HepG2 (cell line): ENCODE results near the gene LTB4R. TPM values are rescaled to one million over a fixed set of nuclear protein-coding genes. Genes with fewer than 3 reads are reported as not detected.

Experiments
- ATAC-seq: fragments of 200-7000 bp; cut with Tn5 transposase; 3 replicates; pipeline ENCODE4 v1.9.1; 2020; ENCODE audit warnings: mild to moderate bottlenecking, moderate library complexity
- BruUV-seq: library from RNA; stranded (reverse); fragments of 400-500 nt; replicated peaks from 2 replicates; lab custom pipeline; 2021; lab: Mats Ljungman, UMichigan
- CTCF ChIA-PET: fragments of 300-600 bp; formaldehyde crosslinking; extraction: SDS; loops from one replicate; lab custom pipeline; 2021; ENCODE audit warnings: low total read pairs, inconsistent platforms, low intra/inter-chr PET ratio; lab: Yijun Ruan, JAX
- POLR2A ChIA-PET: fragments of 350-600 bp; sonication (Branson Sonifier 250); formaldehyde crosslinking; loops from one replicate; lab custom pipeline; 2020; ENCODE audit warnings: antibody characterized with exemption, inconsistent platforms; lab: Yijun Ruan, JAX
- DNase-seq: peaks from one replicate; pipeline ENCODE4 v3.0.0-alpha.2; 2015; ENCODE audit warnings: low spot score
- FAIRE-seq: peaks from 3 replicates; lab custom pipeline; 2011; peaks lifted over from hg19 to GRCh38; lab: Jason Lieb, UNC
- H2AFZ ChIP-seq: one replicate; pipeline ENCODE4 v1.6.1; 2011; ENCODE audit warnings: low read length, inconsistent platforms
- H3K27ac ChIP-seq: fragments of 300-600 bp; 3 replicates; pipeline ENCODE4 v1.8.0; 2011; ENCODE audit warnings: mixed run types, mild to moderate bottlenecking, mixed read lengths, low read length, inconsistent platforms; ENCODE audit not compliant: insufficient read depth; ENCODE audit errors: extremely low read length
- H3K27me3 ChIP-seq, 2 experiments: fragments of 200-600 bp in 1 of 2; 2 replicates in 1 of 2; 3 replicates in 1 of 2; pipeline versions ENCODE4 v1.6.0 to v1.8.0; 2011; ENCODE audit warnings: low read length in 2 of 2, mild to moderate bottlenecking in 2 of 2, moderate library complexity in 2 of 2, inconsistent platforms in 1 of 2; ENCODE audit not compliant: insufficient read depth in 2 of 2, control insufficient read depth in 1 of 2
- H3K36me3 ChIP-seq, 2 experiments: fragments of 200-600 bp in 1 of 2; replicated peaks in 1 of 2; 2 replicates in 1 of 2; 3 replicates in 1 of 2; pipeline versions ENCODE4 v1.5.1 to v1.8.0; 2011; ENCODE audit warnings: low read length in 2 of 2, inconsistent platforms in 1 of 2; ENCODE audit not compliant: insufficient read depth in 2 of 2, control insufficient read depth in 1 of 2
- H3K4me1 ChIP-seq: 2 replicates; pipeline ENCODE4 v1.5.1; 2012; ENCODE audit warnings: low read length, inconsistent platforms; ENCODE audit not compliant: insufficient read depth
- H3K4me2 ChIP-seq: 2 replicates; pipeline ENCODE4 v1.6.0; 2011; ENCODE audit warnings: low read depth, low read length, inconsistent platforms
- H3K4me3 ChIP-seq, 3 experiments: fragments of 200-600 bp in 1 of 3; sonication (generic), shearing (Covaris generic) in 1 of 3; replicated peaks in 1 of 3; 2 replicates each; pipeline ENCODE4 v1.5.1; 2011 to 2016; ENCODE audit warnings: low read length in 3 of 3, inconsistent platforms in 2 of 3, low read depth in 2 of 3, mild to moderate bottlenecking in 2 of 3, control low read depth in 1 of 3, mixed read lengths in 1 of 3; ENCODE audit not compliant: insufficient read depth in 1 of 3
- H3K79me2 ChIP-seq: one replicate; pipeline ENCODE4 v1.6.1; 2011; ENCODE audit warnings: low read length, inconsistent platforms; ENCODE audit not compliant: insufficient read depth
- H3K9ac ChIP-seq: 2 replicates; pipeline ENCODE4 v1.6.0; 2011; ENCODE audit warnings: mild to moderate bottlenecking, low read depth, low read length, inconsistent platforms; ENCODE audit not compliant: insufficient read depth
- H3K9me3 ChIP-seq: 2 replicates; pipeline ENCODE4 v1.5.1; 2012; ENCODE audit warnings: mild to moderate bottlenecking, low read length
- H4K20me1 ChIP-seq: 2 replicates; pipeline ENCODE4 v1.6.0; 2011; ENCODE audit warnings: inconsistent platforms, mild to moderate bottlenecking, low read length, moderate library complexity; ENCODE audit not compliant: insufficient read depth
- ARID3A ChIP-seq: IDR thresholded peaks from 2 replicates; pipeline ENCODE4 v1.6.1; 2012; ENCODE audit warnings: low read depth, low read length, improper control_type of control experiment
- IRF1 ChIP-seq: sonication (generic); formaldehyde crosslinking; IDR thresholded peaks from 2 replicates; pipeline ENCODE4 v1.4.0; 2020; ENCODE audit warnings: low read depth, mild to moderate bottlenecking, missing genetic modification reagents
- ISL2 ChIP-seq: sonication (generic); formaldehyde crosslinking; IDR thresholded peaks from 2 replicates; pipeline ENCODE4 v1.5.0; 2020; ENCODE audit warnings: missing genetic modification reagents
- KAT8 ChIP-seq: IDR thresholded peaks from 2 replicates; pipeline ENCODE4 v1.6.1; 2016; ENCODE audit warnings: missing genetic modification reagents, missing compliant biosample characterization
- MBNL3 ChIP-seq: fragments of 250-450 bp; sonication (Bioruptor Pico); conservative IDR thresholded peaks from 2 replicates; pipeline ENCODE4 v1.8.0; 2022; ENCODE audit warnings: mild to moderate bottlenecking, inconsistent platforms
- NFE2 ChIP-seq: sonication (generic); formaldehyde crosslinking; IDR thresholded peaks from 2 replicates; pipeline ENCODE4 v1.4.0; 2020; ENCODE audit warnings: missing genetic modification reagents
- NRL ChIP-seq: sonication (generic); formaldehyde crosslinking; IDR thresholded peaks from 2 replicates; pipeline ENCODE4 v1.5.0; 2020; ENCODE audit warnings: missing genetic modification reagents, mild to moderate bottlenecking, moderate library complexity, borderline replicate concordance
- SIN3A ChIP-seq: IDR thresholded peaks from 2 replicates; pipeline ENCODE4 v1.6.1; 2011; ENCODE audit warnings: low read depth, mild to moderate bottlenecking, control low read depth, low read length, borderline replicate concordance
- ZNF232 ChIP-seq: sonication (generic); formaldehyde crosslinking; IDR thresholded peaks from 2 replicates; pipeline ENCODE4 v1.4.0; 2020; ENCODE audit warnings: missing genetic modification reagents, borderline replicate concordance
- ZNF276 ChIP-seq: sonication (generic); formaldehyde crosslinking; IDR thresholded peaks from 2 replicates; pipeline ENCODE4 v1.4.0; 2020; ENCODE audit warnings: mild to moderate bottlenecking, low read depth, missing genetic modification reagents
- ZNF280D ChIP-seq: sonication (generic); formaldehyde crosslinking; IDR thresholded peaks from 2 replicates; pipeline ENCODE4 v1.5.1; 2020; ENCODE audit warnings: mild to moderate bottlenecking, missing genetic modification reagents
- WGBS: methylation state at CpG from one replicate; pipeline ENCODE4 v1.1.6; 2017; ENCODE audit warnings: low lambda C conversion rate; 5-methylcytosine and 5-hydroxymethylcytosine counted together
- in situ Hi-C: cut with HindIII; loops from 2 replicates; pipeline ENCODE4 v1.10.0; 2017; ENCODE audit warnings: low pct_unique_long_range_greater_than_20kb; ENCODE audit not compliant: extremely low pct_ligation_motif_present
- intact Hi-C: fragments of 100-400 bp; cut with micrococcal nuclease; formaldehyde crosslinking; loops from one replicate; pipeline ENCODE4 v1.10.0; 2022; ENCODE audit not compliant: unreplicated experiment
- polyA plus RNA-seq, 8 experiments: library from polyadenylated mRNA; depleted of rRNA in 3 of 8; stranded (reverse) in 7 of 8; unstranded in 1 of 8; fragments of >200 nt; fragmentation: Illumina TruSeq in 4 of 8; extraction: Trizol in 4 of 8; gene quantifications; 2 replicates each; pipeline versions ENCODE4 v1.2.1 to v1.2.3, GENCODE V29; 2011 to 2016; ENCODE audit warnings: low read depth in 4 of 8, missing spikeins in 1 of 8, mixed read lengths in 1 of 8; ENCODE audit not compliant: insufficient read depth in 1 of 8
- total RNA-seq, 5 experiments: library from RNA; depleted of rRNA; stranded (reverse); fragments of >200 nt; fragmentation: Illumina TruSeq; extraction: Trizol; gene quantifications; 2 replicates each; pipeline ENCODE4 v1.2.3, GENCODE V29; 2016; ENCODE audit warnings: low read depth in 1 of 5
- TF ChIP-seq, protein P1 (sequence below): IDR thresholded peaks from 2 replicates; pipeline ENCODE4 v1.6.1; 2016; ENCODE audit warnings: missing genetic modification reagents, missing compliant biosample characterization

The LTB4R gene
- total and polyA plus RNA-seq, 2 of the 13 experiments (the other 11 are each of a cell fraction or from before 2014, with no cell fraction given): 3.2 to 8.2 TPM

DNA sequence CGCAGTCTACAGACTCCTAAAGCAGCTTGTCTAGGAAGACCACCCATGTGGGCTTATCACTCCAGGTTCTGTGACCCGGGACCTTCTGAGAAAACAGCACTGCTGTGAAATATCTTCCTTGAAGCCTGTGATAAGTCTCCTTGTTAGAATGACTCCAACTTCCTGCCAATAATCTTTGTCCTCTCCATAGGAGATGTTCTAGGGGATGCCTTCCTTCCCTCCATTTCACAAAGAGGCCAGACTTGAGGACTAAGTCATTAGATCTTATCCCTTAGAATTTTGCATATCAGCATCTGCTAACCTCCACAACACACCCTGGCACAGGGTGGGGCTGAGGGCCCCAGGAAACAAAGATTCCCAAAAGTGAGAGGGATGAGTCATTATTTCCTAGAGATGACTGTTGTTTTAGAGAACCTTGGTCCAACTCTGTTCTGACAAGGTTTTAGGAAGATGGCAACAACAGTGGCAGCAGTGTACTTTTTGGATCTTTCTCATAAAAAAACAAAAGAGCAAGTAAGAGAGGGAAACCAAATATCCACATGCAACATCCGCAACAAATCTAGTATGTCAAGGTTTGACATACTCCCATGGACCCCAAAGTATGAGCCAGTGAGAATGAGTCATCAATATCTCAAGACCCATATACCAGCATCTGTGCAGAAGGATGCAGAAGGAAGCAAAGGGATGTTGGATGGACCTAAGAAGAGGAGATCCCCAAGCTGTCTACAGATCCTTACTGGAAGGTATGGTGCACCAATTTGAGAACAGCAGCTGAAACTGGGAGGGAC lies 6.0 kb downstream of the LTB4R start (continued):
- 0 out of 2 replicates have a peak, but pooled peaks have one; percentile 21 for TF ChIP-seq SIN3A
- TF ChIP-seq, protein P1, sequence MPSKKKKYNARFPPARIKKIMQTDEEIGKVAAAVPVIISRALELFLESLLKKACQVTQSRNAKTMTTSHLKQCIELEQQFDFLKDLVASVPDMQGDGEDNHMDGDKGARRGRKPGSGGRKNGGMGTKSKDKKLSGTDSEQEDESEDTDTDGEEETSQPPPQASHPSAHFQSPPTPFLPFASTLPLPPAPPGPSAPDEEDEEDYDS: 0 out of 2 replicates have a peak, but pooled peaks have one; percentile 30
- no peak for TF ChIP-seq MBNL3
- TF ChIP-seq, all 625 proteins: peak for 18

- Histone ChIP-seq H3K9me3 (no peaks in the 10 kb centered on the region), H3K79me2 (no peaks in the 10 kb centered on the region), H2AFZ (no peak overlapping the region), H3K4me3 (no peak overlapping the region), H3K9ac (no peak overlapping the region), H4K20me1 (no peaks in the 10 kb centered on the region), H3K4me1 (peaks cover 24% of the 10 kb centered on the region), H3K27me3 (peaks cover 25 to 87% of the 10 kb centered on the region in 2 experiments), H3K36me3 (no peaks in the 10 kb centered on the region), H3K4me2 (no peak overlapping the region), H3K27ac (no peak overlapping the region)
- intact Hi-C loops: no loop called here
- FAIRE-seq: no peak
- no TSS peak for BruUV-seq
- in situ Hi-C loops: no loop called here
- ChIA-PET CTCF (no interaction called here), POLR2A (interaction anchor here (1.7 to 1.9 kb wide), 2 partner anchors 14 to 109 kb away, joined by 3 to 7 read pairs; partner anchors contain the start of genes CIDEB and KHNYN)
- WGBS: 53% methylated on average over 14 of the region's 14 CpGs
- ATAC-seq: no peak
- DNase-seq: no peak
- TF ChIP-seq ZNF232: no peak
- no peak for TF ChIP-seq KAT8 (CRISPR knock-in tag)
- TF ChIP-seq ZNF276 (CRISPR knock-in tag): no peak
- TF ChIP-seq ZNF280D (CRISPR knock-in tag): no peak
- 0 out of 2 replicates have a peak, but pooled peaks have one; percentile 41 for TF ChIP-seq NRL (CRISPR knock-in tag)
- TF ChIP-seq NFE2 (CRISPR knock-in tag): no peak
- TF ChIP-seq IRF1 (CRISPR knock-in tag): no peak
- no peak for TF ChIP-seq ISL2 (CRISPR knock-in tag)
- no peak for TF ChIP-seq ARID3A
These were observed 10.1 kb downstream of the LTB4R start for GRCh38 chr14:24321212-24321975.
